Mucosa of descending colon (tissue), 3 donors: Measurements from ENCODE around the gene GPC6. TPM values are rescaled to one million over a fixed set of nuclear protein-coding genes. Genes with fewer than 3 reads are reported as not detected.

Experiments
- ATAC-seq: fragments of 200-7000 bp; cut with Tn5 transposase; one replicate; pipeline ENCODE4 v1.9.1; 2020; ENCODE audit warnings: mild to moderate bottlenecking, moderate library complexity
- DNase-seq, 3 donors: peaks; one replicate each; pipeline ENCODE4 v3.0.0-alpha.2; 2020
- H3K36me3 ChIP-seq: fragments of 200-600 bp; one replicate; pipeline ENCODE4 v1.8.0; 2021; ENCODE audit warnings: low read depth, mild to moderate bottlenecking
- H3K4me1 ChIP-seq: fragments of 200-600 bp; one replicate; pipeline ENCODE4 v1.8.0; 2021; ENCODE audit warnings: low read depth, mild to moderate bottlenecking
- H3K4me3 ChIP-seq: fragments of 200-600 bp; one replicate; pipeline ENCODE4 v1.8.0; 2021; ENCODE audit warnings: mild to moderate bottlenecking
- H3K9me3 ChIP-seq: fragments of 200-600 bp; one replicate; pipeline ENCODE4 v1.8.0; 2021; ENCODE audit warnings: mild to moderate bottlenecking
- CTCF ChIP-seq: fragments of 200-600 bp; IDR thresholded peaks from one replicate; pipeline ENCODE4 v1.8.0; 2022; ENCODE audit warnings: antibody characterized with exemption, mild to moderate bottlenecking
- intact Hi-C, 2 donors: fragments of 100-400 bp; cut with DNase I in 1 of 2; cut with micrococcal nuclease in 1 of 2; formaldehyde crosslinking; loops; one replicate each; pipeline versions ENCODE4 v1.11.0 to v1.11.1; 2022; cut with DNase I, micrococcal nuclease
- long read RNA-seq, 2 donors: library from polyadenylated mRNA; unstranded; transcript quantifications; one replicate each; pipeline ENCODE4 v2.0.0, GENCODE V29; 2019 to 2021
- total RNA-seq, 3 donors: library from RNA; stranded (reverse); fragmentation: NEBNext Ultra II Directional in 2 of 3; extraction: Animal tissue kit (Norgen Biotek cat#: 25700) in 2 of 3; gene quantifications; one replicate each; pipeline versions ENCODE4 v1.2.1 to v1.2.4, GENCODE V29; 2021 to 2023
- donor health status: DM: no; HTN: no; CAD: no; lungs with moderate emphysema.
- donor health status: DM: no; HTN: no; CAD: no.
- donor health status: DM: no; HTN: yes; CAD: no.

Gene GPC6
- total RNA-seq, result 10 to 100 TPM in 1 of 3 donors, 1 to 10 TPM in 2; 2.7 to 11.3 (median 7.5) TPM
- long read RNA-seq, donor 1, partial matches to known transcripts, result 0 of 3 reads
- long read RNA-seq, donor 1, other reads (novel, unspliced or antisense), result 2 of 3 reads
- long read RNA-seq, donor 2, partial matches to known transcripts, result 0 of 1 reads
- long read RNA-seq, donor 2, other reads (novel, unspliced or antisense), result 1 of 1 reads

DNA sequence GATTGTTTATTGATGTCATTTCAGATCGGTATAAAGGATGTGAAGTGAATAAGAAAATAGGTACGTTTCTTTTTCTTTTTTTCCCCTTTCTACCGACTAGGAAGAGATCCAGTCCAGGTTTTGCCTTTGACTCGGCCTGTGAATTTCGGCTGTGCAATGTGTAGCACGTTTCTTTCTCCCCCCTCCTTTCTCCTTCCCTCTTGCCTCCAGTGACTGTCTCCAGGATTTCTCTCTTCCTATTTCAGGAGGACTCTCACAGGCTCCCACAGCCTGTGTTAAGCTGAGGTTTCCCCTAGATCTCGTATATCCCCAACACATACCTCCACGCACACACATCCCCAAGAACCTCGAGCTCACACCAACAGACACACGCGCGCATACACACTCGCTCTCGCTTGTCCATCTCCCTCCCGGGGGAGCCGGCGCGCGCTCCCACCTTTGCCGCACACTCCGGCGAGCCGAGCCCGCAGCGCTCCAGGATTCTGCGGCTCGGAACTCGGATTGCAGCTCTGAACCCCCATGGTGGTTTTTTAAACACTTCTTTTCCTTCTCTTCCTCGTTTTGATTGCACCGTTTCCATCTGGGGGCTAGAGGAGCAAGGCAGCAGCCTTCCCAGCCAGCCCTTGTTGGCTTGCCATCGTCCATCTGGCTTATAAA lies at the start of gene GPC6:
Gene GPC6, plus strand, starts transcription at position 185 of the 657 bp plus-strand sequence.
- ATAC-seq (peak; percentile 38), DNase-seq (peak in 1 of 3 donors; percentile 27)
- H3K9me3 ChIP-seq, result no peaks in the 10 kb centered on the region
- H3K36me3 ChIP-seq, result no peaks in the 10 kb centered on the region
- peak within 1 kb of the TSS; percentile 28 for H3K4me3 ChIP-seq
- no peak for TF ChIP-seq CTCF
- intact Hi-C loops, result no loop called here
- H3K4me1 ChIP-seq, result no peaks in the 10 kb centered on the region

DNA sequence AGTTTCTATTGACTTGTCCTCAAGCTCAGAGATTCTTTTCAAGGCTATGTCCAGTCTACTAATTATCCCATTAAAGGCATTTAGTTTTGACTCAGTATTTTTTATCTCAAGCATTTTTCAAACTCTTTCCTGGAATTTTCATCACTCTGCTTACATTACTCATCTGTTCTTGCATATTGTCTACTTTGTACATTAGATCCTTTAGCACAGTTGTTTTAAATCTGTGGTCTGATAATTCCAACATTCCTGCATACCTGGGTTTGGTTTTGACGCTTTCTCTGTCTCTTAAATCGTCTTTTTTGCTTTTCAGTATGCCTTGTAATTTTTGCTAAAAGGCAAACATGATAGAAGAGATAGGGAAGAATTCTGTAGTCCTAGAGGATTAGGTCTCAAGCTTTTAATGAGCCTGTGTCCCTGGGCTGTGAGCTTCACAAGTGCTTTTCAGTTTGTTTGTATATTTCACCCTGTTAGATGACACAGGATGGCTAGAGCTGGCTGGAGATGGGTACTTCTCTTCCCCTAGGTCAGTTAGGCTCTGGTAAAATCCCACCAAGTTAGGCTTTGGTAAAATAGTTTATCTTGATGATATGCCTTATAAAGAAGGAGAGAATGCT lies 46.1 kb upstream of the GPC6 start:
- intact Hi-C loops, result no loop called here
- ATAC-seq (no peak), DNase-seq (no peak)
- TF ChIP-seq CTCF, result no peak
- Histone ChIP-seq H3K9me3 (no peaks in the 10 kb centered on the region), H3K4me1 (no peaks in the 10 kb centered on the region), H3K36me3 (no peaks in the 10 kb centered on the region), H3K4me3 (no peak overlapping the region)

GRCh38 chr13:93182406-93182805 lies 44.2 kb upstream of the GPC6 start:
- Histone ChIP-seq H3K4me1 (no peaks in the 10 kb centered on the region), H3K4me3 (no peak overlapping the region), H3K9me3 (no peaks in the 10 kb centered on the region), H3K36me3 (no peaks in the 10 kb centered on the region)
- DNase-seq, result no peak
- intact Hi-C loops, result no loop called here
- no peak for ATAC-seq
- no peak for TF ChIP-seq CTCF

DNA sequence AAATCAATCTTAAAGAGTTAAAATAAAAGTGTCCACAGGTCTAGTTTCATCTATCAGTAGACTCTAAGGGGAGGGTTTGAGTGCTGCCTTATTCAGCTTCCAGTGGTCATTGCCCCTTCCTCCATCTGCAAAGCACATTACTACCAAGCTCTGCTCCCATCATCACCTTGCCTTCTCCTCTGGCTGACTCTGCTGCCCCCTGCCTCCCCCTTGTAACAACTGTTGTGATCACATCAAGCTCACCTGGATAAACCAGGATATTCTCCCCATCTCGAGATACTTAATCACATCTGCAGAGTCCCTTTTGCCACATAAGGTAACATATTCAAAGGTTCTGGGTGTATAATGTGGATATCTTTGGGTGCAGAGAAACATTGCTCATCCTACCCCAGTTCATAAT lies 43.3 kb upstream of the GPC6 start:
- no peaks in the 10 kb centered on the region for H3K9me3 ChIP-seq
- no peak for DNase-seq
- no peak for TF ChIP-seq CTCF
- intact Hi-C loops, result no loop called here
- ATAC-seq, result no peak
- H3K4me1 ChIP-seq, result no peaks in the 10 kb centered on the region
- no peak overlapping the region for H3K4me3 ChIP-seq
- no peaks in the 10 kb centered on the region for H3K36me3 ChIP-seq

GRCh38 chr13:93190006-93190405 lies 36.6 kb upstream of the GPC6 start:
- DNase-seq (no peak), ATAC-seq (no peak)
- no peaks in the 10 kb centered on the region for H3K4me1 ChIP-seq
- H3K4me3 ChIP-seq, result no peak overlapping the region
- no peak for TF ChIP-seq CTCF
- intact Hi-C loops, result no loop called here
- no peaks in the 10 kb centered on the region for H3K9me3 ChIP-seq
- H3K36me3 ChIP-seq, result no peaks in the 10 kb centered on the region
